HepG2 (cell line): Measurements from ENCODE around the gene SGSH. TPM values are rescaled to one million over a fixed set of nuclear protein-coding genes. Genes with fewer than 3 reads are reported as not detected.

Experiments
- ATF5 ChIP-seq: sonication (generic); formaldehyde crosslinking; IDR thresholded peaks from 2 replicates; pipeline ENCODE4 v1.4.0; 2020; ENCODE audit warnings: mild to moderate bottlenecking, low read depth, missing genetic modification reagents
- KDM3A ChIP-seq: IDR thresholded peaks from 2 replicates; pipeline ENCODE4 v1.6.1; 2018; ENCODE audit warnings: low read depth, missing compliant biosample characterization
- MTA1 ChIP-seq: sonication (generic); formaldehyde crosslinking; IDR thresholded peaks from 2 replicates; pipeline ENCODE4 v1.4.0; 2020; ENCODE audit warnings: missing genetic modification reagents, mild to moderate bottlenecking, borderline replicate concordance
- MYPOP ChIP-seq: sonication (generic); formaldehyde crosslinking; IDR thresholded peaks from 2 replicates; pipeline ENCODE4 v1.8.1; 2023; ENCODE audit warnings: mild to moderate bottlenecking, moderate library complexity, missing genetic modification reagents
- NFAT5 ChIP-seq: sonication (generic); formaldehyde crosslinking; IDR thresholded peaks from 2 replicates; pipeline ENCODE4 v1.4.0; 2020; ENCODE audit warnings: missing genetic modification reagents
- NFKB2 ChIP-seq: sonication (generic); formaldehyde crosslinking; IDR thresholded peaks from 2 replicates; pipeline ENCODE4 v1.4.0; 2020; ENCODE audit warnings: missing genetic modification reagents, borderline replicate concordance
- ZFP82 ChIP-seq: sonication (generic); formaldehyde crosslinking; IDR thresholded peaks from 2 replicates; pipeline ENCODE4 v1.5.1; 2020; ENCODE audit warnings: mild to moderate bottlenecking, missing genetic modification reagents, borderline replicate concordance
- ZNF280B ChIP-seq: sonication (generic); formaldehyde crosslinking; IDR thresholded peaks from 2 replicates; pipeline ENCODE4 v1.5.0; 2020; ENCODE audit warnings: missing genetic modification reagents, mild to moderate bottlenecking, borderline replicate concordance
- ZNF281 ChIP-seq: sonication (generic); formaldehyde crosslinking; IDR thresholded peaks from 2 replicates; pipeline ENCODE4 v1.4.0; 2020; ENCODE audit warnings: missing genetic modification reagents, borderline replicate concordance
- ZNF574 ChIP-seq: sonication (generic); formaldehyde crosslinking; IDR thresholded peaks from 2 replicates; pipeline ENCODE4 v1.4.0; 2020; ENCODE audit warnings: missing genetic modification reagents
- ZNF772 ChIP-seq: sonication (generic); formaldehyde crosslinking; IDR thresholded peaks from 2 replicates; pipeline ENCODE4 v1.5.0; 2020; ENCODE audit warnings: mild to moderate bottlenecking, missing genetic modification reagents
- polyA plus RNA-seq, 8 experiments: library from polyadenylated mRNA; depleted of rRNA in 3 of 8; stranded (reverse) in 7 of 8; unstranded in 1 of 8; fragments of >200 nt; fragmentation: Illumina TruSeq in 4 of 8; extraction: Trizol in 4 of 8; gene quantifications; 2 replicates each; pipeline versions ENCODE4 v1.2.1 to v1.2.3, GENCODE V29; 2011 to 2016; ENCODE audit warnings: low read depth in 4 of 8, missing spikeins in 1 of 8, mixed read lengths in 1 of 8; ENCODE audit not compliant: insufficient read depth in 1 of 8
- total RNA-seq, 5 experiments: library from RNA; depleted of rRNA; stranded (reverse); fragments of >200 nt; fragmentation: Illumina TruSeq; extraction: Trizol; gene quantifications; 2 replicates each; pipeline ENCODE4 v1.2.3, GENCODE V29; 2016; ENCODE audit warnings: low read depth in 1 of 5

SGSH gene
- total and polyA plus RNA-seq, 2 of the 13 experiments (the other 11 are each of a cell fraction or from before 2014, with no cell fraction given), result 12.2 to 17.6 TPM

GRCh38 chr17:80195671-80196529 lies 24.2 kb downstream of the SGSH start (continued):
- TF ChIP-seq NFAT5 (no peak), MTA1 (CRISPR knock-in tag) (peak; percentile 67), ZNF772 (CRISPR knock-in tag) (0 out of 2 replicates have a peak, but pooled peaks have one; percentile 42), ZFP82 (CRISPR knock-in tag) (no peak), ATF5 (0 out of 2 replicates have a peak, but pooled peaks have one; percentile 56), MYPOP (peak; percentile 39; the same call in 1 of the 2 replicates), KDM3A (CRISPR knock-in tag) (peak; percentile 13; the same call in 1 of the 2 replicates), ZNF281 (CRISPR knock-in tag) (0 out of 2 replicates have a peak, but pooled peaks have one; percentile 51), ZNF280B (0 out of 2 replicates have a peak, but pooled peaks have one; percentile 13), ZNF574 (CRISPR knock-in tag) (peak; percentile 51; the same call in 1 of the 2 replicates), NFKB2 (CRISPR knock-in tag) (0 out of 2 replicates have a peak, but pooled peaks have one; percentile 26)
